ENCODE measurements around the gene SYNM.

Gene SYNM

GRCh38 chr15:99087405-99087943 is 17.4 kb upstream of the SYNM start:
- H3K36me3 ChIP-seq (ENCODE audit: control insufficient read depth, insufficient read depth, low read length): no peaks in the 10 kb centered on the region
- H3K9ac ChIP-seq (ENCODE audit: low read length): no peak overlapping the region
- no peak overlapping the region for H3K4me3 ChIP-seq (ENCODE audit: low read depth, low read length)
- H3K27ac ChIP-seq (ENCODE audit: low read depth, low read length): no peak overlapping the region
- peaks cover 12% of the 10 kb centered on the region for H3K4me1 ChIP-seq (ENCODE audit: control insufficient read depth, insufficient read depth, low read length)
- peaks cover 5% of the 10 kb centered on the region; the same call in 1 of the 2 replicates for H3K9me3 ChIP-seq (ENCODE audit: control insufficient read depth, insufficient read depth, low read depth, low read length)
- no peaks in the 10 kb centered on the region for H3K27me3 ChIP-seq (ENCODE audit: control insufficient read depth, insufficient read depth, low read length)

- Histone ChIP-seq H3K27me3 (ENCODE audit: control insufficient read depth, insufficient read depth, low read length) (no peaks in the 10 kb centered on the region), H3K27ac (ENCODE audit: low read depth, low read length) (no peak overlapping the region), H3K4me3 (ENCODE audit: low read depth, low read length) (no peak overlapping the region)
Observed at GRCh38 chr15:99090011-99090699, 14.7 kb upstream of the SYNM start.

GRCh38 chr15:99090938-99091337 is 13.9 kb upstream of the SYNM start:
- Histone ChIP-seq H3K27me3 (ENCODE audit: control insufficient read depth, insufficient read depth, low read length) (no peaks in the 10 kb centered on the region), H3K36me3 (ENCODE audit: control insufficient read depth, insufficient read depth, low read length) (no peaks in the 10 kb centered on the region), H3K4me3 (ENCODE audit: low read depth, low read length) (no peak overlapping the region), H3K9ac (ENCODE audit: low read length) (no peak overlapping the region), H3K27ac (ENCODE audit: low read depth, low read length) (no peak overlapping the region), H3K9me3 (ENCODE audit: control insufficient read depth, insufficient read depth, low read depth, low read length) (no peaks in the 10 kb centered on the region), H3K4me1 (ENCODE audit: control insufficient read depth, insufficient read depth, low read length) (peaks cover 12% of the 10 kb centered on the region)

More at GRCh38 chr15:99090011-99090699, 14.7 kb upstream of the SYNM start:
- Histone ChIP-seq H3K9ac (ENCODE audit: low read length) (no peak overlapping the region), H3K9me3 (ENCODE audit: control insufficient read depth, insufficient read depth, low read depth, low read length) (no peaks in the 10 kb centered on the region), H3K4me1 (ENCODE audit: control insufficient read depth, insufficient read depth, low read length) (peaks cover 12% of the 10 kb centered on the region), H3K36me3 (ENCODE audit: control insufficient read depth, insufficient read depth, low read length) (no peaks in the 10 kb centered on the region)

- Histone ChIP-seq H3K4me1 (ENCODE audit: control insufficient read depth, insufficient read depth, low read length) (peaks cover 15% of the 10 kb centered on the region), H3K4me3 (ENCODE audit: low read depth, low read length) (no peak overlapping the region), H3K36me3 (ENCODE audit: control insufficient read depth, insufficient read depth, low read length) (no peaks in the 10 kb centered on the region), H3K27me3 (ENCODE audit: control insufficient read depth, insufficient read depth, low read length) (peaks cover 7% of the 10 kb centered on the region; the same call in 1 of the 2 replicates), H3K9ac (ENCODE audit: low read length) (no peak overlapping the region), H3K27ac (ENCODE audit: low read depth, low read length) (no peak overlapping the region), H3K9me3 (ENCODE audit: control insufficient read depth, insufficient read depth, low read depth, low read length) (no peaks in the 10 kb centered on the region)
Observed at GRCh38 chr15:99092554-99093172, 12.2 kb upstream of the SYNM start.

GRCh38 chr15:99095626-99096025 is 9.3 kb upstream of the SYNM start:
- peaks cover 7% of the 10 kb centered on the region for H3K4me1 ChIP-seq (ENCODE audit: control insufficient read depth, insufficient read depth, low read length)
- no peak overlapping the region for H3K4me3 ChIP-seq (ENCODE audit: low read depth, low read length)
- no peak overlapping the region for H3K27ac ChIP-seq (ENCODE audit: low read depth, low read length)
- H3K9me3 ChIP-seq (ENCODE audit: control insufficient read depth, insufficient read depth, low read depth, low read length): no peaks in the 10 kb centered on the region
- no peaks in the 10 kb centered on the region for H3K36me3 ChIP-seq (ENCODE audit: control insufficient read depth, insufficient read depth, low read length)
- no peak overlapping the region for H3K9ac ChIP-seq (ENCODE audit: low read length)
- H3K27me3 ChIP-seq (ENCODE audit: control insufficient read depth, insufficient read depth, low read length): peaks cover 35% of the 10 kb centered on the region

- Histone ChIP-seq H3K27me3 (ENCODE audit: control insufficient read depth, insufficient read depth, low read length) (peaks cover 38% of the 10 kb centered on the region), H3K9ac (ENCODE audit: low read length) (no peak overlapping the region), H3K9me3 (ENCODE audit: control insufficient read depth, insufficient read depth, low read depth, low read length) (no peaks in the 10 kb centered on the region), H3K27ac (ENCODE audit: low read depth, low read length) (no peak overlapping the region), H3K4me1 (ENCODE audit: control insufficient read depth, insufficient read depth, low read length) (0 out of 2 replicates have a peak, but pooled peaks cover 3% of the 10 kb centered on the region), H3K4me3 (ENCODE audit: low read depth, low read length) (no peak overlapping the region), H3K36me3 (ENCODE audit: control insufficient read depth, insufficient read depth, low read length) (no peaks in the 10 kb centered on the region)
Observed at GRCh38 chr15:99096173-99096893, 8.5 kb upstream of the SYNM start.

GRCh38 chr15:99096894-99097426 is 7.9 kb upstream of the SYNM start:
- 0 out of 2 replicates have a peak, but pooled peaks cover 3% of the 10 kb centered on the region for H3K4me1 ChIP-seq (ENCODE audit: control insufficient read depth, insufficient read depth, low read length)
- no peaks in the 10 kb centered on the region for H3K36me3 ChIP-seq (ENCODE audit: control insufficient read depth, insufficient read depth, low read length)
- H3K9ac ChIP-seq (ENCODE audit: low read length): no peak overlapping the region
- H3K9me3 ChIP-seq (ENCODE audit: control insufficient read depth, insufficient read depth, low read depth, low read length): no peaks in the 10 kb centered on the region
- no peak overlapping the region for H3K27ac ChIP-seq (ENCODE audit: low read depth, low read length)
- H3K4me3 ChIP-seq (ENCODE audit: low read depth, low read length): no peak overlapping the region
- H3K27me3 ChIP-seq (ENCODE audit: control insufficient read depth, insufficient read depth, low read length): peaks cover 43% of the 10 kb centered on the region

GRCh38 chr15:99097441-99098410 is 7.2 kb upstream of the SYNM start:
- Histone ChIP-seq H3K36me3 (ENCODE audit: control insufficient read depth, insufficient read depth, low read length) (no peaks in the 10 kb centered on the region), H3K27me3 (ENCODE audit: control insufficient read depth, insufficient read depth, low read length) (peaks cover 50% of the 10 kb centered on the region), H3K9me3 (ENCODE audit: control insufficient read depth, insufficient read depth, low read depth, low read length) (no peaks in the 10 kb centered on the region), H3K27ac (ENCODE audit: low read depth, low read length) (no peak overlapping the region), H3K4me1 (ENCODE audit: control insufficient read depth, insufficient read depth, low read length) (0 out of 2 replicates have a peak, but pooled peaks cover 3% of the 10 kb centered on the region), H3K4me3 (ENCODE audit: low read depth, low read length) (no peak overlapping the region), H3K9ac (ENCODE audit: low read length) (no peak overlapping the region)

GRCh38 chr15:99098426-99098825 is 6.5 kb upstream of the SYNM start:
- H3K9ac ChIP-seq (ENCODE audit: low read length): no peak overlapping the region
- 0 out of 2 replicates have a peak, but pooled peaks cover 3% of the 10 kb centered on the region for H3K4me1 ChIP-seq (ENCODE audit: control insufficient read depth, insufficient read depth, low read length)
- H3K4me3 ChIP-seq (ENCODE audit: low read depth, low read length): no peak overlapping the region
- no peak overlapping the region for H3K27ac ChIP-seq (ENCODE audit: low read depth, low read length)
- H3K36me3 ChIP-seq (ENCODE audit: control insufficient read depth, insufficient read depth, low read length): no peaks in the 10 kb centered on the region
- no peaks in the 10 kb centered on the region for H3K9me3 ChIP-seq (ENCODE audit: control insufficient read depth, insufficient read depth, low read depth, low read length)
- H3K27me3 ChIP-seq (ENCODE audit: control insufficient read depth, insufficient read depth, low read length): peaks cover 53% of the 10 kb centered on the region

GRCh38 chr15:99098991-99099390 is 5.9 kb upstream of the SYNM start:
- peaks cover 55% of the 10 kb centered on the region for H3K27me3 ChIP-seq (ENCODE audit: control insufficient read depth, insufficient read depth, low read length)
- H3K9ac ChIP-seq (ENCODE audit: low read length): no peak overlapping the region
- H3K4me1 ChIP-seq (ENCODE audit: control insufficient read depth, insufficient read depth, low read length): 0 out of 2 replicates have a peak, but pooled peaks cover 3% of the 10 kb centered on the region
- no peaks in the 10 kb centered on the region for H3K36me3 ChIP-seq (ENCODE audit: control insufficient read depth, insufficient read depth, low read length)
- H3K9me3 ChIP-seq (ENCODE audit: control insufficient read depth, insufficient read depth, low read depth, low read length): no peaks in the 10 kb centered on the region
- H3K27ac ChIP-seq (ENCODE audit: low read depth, low read length): no peak overlapping the region
- H3K4me3 ChIP-seq (ENCODE audit: low read depth, low read length): no peak overlapping the region
